ENCODE data around the gene MRPS18B.

GRCh38 chr6:30598912-30599624 is 18.6 kb upstream of the MRPS18B start:
- TF ChIP-seq POLR2A (IDR thresholded peaks at IDR 0.05) (no peak), CTCF (IDR thresholded peaks at IDR 0.05) (no peak), POLR2AphosphoS5 (IDR thresholded peaks at IDR 0.05) (no peak)

Measured in prostate gland (tissue), 2 donors.